HG03196 (cell line): ENCODE measurements around the gene DEK.
"Not testable (repeated sequence)": the region's sequence is repeated elsewhere in the genome, so short reads cannot be mapped to it uniquely, and the experiment has no call there.

Experiments used
- ATAC-seq: cut with Tn5 transposase; IDR thresholded peaks from one replicate; pipeline ENCODE4 v1.9.1; 2021; ENCODE audit not compliant: unreplicated experiment

Gene DEK

DNA sequence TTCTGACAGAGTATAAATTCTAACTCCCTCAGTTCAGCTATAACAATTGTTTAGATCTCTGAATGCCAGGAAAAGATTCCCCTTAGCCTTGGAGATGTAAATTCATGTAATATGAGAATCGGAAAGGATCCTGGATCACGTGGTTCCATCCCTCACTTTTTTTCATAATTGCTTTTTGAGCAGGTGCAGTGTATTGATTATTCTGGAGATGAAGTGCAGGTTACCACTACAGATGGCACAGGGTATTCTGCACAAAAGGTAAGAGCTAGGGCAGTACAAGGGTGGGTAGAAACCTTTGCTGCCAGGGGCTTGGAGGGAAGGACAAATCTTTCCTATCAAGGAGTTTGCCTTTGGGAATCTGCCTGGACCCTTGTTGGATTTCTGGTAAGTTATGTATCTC lies 56.4 kb downstream of the DEK start:
- ATAC-seq, result no peak

DNA sequence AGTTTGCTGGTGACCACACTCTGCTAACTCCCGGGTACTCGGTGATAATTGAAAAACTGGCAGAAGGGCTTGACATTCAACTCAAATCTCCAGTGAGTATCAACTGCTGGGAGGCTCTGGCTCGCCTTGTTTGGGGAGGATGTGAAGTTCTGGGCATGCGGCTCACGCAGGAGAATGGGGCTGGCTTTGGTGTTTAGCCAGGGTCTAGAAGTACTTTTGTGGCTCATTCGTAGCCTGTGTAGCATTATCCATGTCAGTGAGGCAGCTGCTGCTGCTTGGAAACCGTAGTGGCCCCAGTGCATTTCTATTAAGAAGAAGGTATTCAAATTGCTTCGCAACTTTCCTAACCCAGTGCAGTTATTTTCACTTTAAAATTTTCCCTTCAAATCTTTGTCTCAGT lies 56.9 kb downstream of the DEK start:
- no peak for ATAC-seq

DNA sequence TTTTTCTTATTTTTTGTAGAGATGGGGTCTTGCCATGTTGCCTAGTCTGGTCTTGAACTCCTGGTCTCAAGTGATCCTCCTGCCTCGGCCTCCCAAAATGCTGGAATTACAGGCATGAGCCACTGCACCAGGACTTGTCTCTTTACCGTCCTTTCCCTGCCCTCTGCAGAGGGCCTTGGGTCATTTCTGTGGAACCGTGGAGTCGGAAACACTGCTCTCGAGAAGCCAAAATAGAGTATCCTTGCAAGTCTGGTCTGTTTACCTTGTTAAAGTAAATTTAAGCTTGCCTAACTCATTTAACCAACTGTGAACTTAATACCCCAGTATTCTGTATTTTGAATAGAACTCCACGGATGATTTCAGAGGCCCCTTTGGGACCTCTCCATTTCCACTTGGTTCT lies 57.7 kb downstream of the DEK start:
- no peak for ATAC-seq

DNA sequence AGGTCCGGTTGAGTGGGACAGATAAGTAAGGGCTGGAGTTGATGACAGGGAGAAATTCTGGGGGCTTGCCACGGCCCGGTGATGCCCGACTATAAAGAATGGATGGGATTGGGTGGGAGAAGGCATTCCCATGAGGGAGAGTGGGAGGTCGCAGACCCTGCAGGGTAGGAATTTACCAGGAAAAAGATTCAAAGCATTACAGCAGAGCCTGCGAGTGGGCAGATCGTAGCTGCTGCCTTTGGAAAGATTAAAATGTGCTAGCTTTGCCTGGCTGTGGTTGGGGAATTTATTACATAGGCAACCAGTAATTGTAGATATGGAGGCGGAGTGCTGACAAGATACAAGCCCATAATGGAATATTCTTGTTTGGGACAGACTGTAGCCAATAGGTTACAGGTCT lies 59.6 kb downstream of the DEK start:
- no peak for ATAC-seq

DNA sequence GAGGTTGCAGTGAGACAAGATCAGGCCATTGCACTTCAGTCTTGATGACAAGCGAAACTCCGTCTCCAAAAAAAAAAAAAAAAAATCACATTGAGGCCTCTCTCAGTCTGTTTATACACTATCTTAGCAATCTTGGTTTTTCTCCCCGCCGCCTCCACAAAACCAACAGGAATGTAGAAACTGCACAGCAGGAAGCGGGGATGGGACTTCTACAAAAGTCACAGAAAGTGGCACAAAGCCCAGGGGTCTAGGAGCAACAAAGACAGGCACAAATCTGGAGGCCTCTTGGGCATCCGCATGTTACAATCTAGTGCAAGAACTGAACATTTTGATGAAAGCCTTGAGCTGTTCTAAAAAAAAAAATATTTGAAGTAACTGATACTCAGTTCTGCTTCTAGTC lies 60.5 kb downstream of the DEK start:
- no peak for ATAC-seq

DNA sequence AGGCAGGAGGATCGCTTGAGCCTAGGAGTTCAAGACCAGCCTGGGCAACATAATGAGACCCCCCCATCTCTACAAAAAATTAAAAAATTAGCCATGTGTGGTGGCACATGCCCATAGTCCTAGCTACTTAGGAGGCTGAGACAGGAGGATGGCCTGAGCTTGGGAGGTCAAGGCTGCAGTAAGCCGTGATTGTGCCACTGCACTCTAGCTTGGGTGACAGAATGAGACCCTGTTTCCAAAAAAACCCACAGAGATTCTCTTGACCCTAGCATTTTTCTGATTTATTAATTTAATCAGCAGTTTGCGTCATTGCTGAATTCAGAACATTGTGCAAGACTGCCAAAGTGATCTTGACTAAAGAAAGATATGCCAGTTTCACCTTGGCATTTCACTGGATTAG lies 72.3 kb downstream of the DEK start:
- no peak for ATAC-seq

DNA sequence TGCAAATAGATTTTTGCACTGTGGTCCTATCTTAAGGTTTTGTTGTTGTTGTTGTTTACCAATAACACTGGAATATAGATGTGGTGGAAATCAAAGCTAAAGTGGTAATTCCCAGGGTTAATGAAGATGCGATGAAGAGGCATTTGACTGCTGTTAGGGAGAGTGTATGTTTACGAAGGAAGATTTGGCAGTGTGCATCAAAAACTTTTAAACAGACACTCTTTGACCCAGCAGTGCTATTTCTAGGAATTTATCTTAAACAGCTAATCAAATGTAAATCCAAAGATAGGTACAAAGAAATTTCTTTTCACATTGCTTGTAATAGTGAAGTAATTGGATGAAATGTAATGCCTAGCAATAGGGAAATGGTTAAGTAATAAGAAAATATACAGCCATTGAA lies 75.1 kb downstream of the DEK start:
- ATAC-seq, result no peak

DNA sequence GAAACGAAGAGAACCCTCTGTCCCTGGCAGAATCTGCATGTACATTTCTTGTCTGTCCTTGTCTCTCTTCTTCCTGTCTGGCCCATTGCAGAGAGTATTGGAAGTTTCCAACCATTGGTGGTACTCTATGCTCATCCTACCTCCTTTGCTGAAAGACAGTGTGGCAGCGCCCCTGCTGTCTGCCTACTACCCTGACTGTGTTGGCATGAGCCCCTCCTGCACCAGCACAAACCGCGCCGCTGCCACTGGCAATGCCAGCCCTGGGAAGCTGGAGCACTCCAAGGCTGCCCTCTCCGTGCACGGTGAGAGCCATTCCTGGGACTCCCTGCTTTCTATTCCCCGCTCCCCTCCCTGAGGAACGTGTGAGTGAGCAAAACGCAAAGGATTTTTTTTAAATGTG lies 76.6 kb downstream of the DEK start:
- ATAC-seq, result no peak

DNA sequence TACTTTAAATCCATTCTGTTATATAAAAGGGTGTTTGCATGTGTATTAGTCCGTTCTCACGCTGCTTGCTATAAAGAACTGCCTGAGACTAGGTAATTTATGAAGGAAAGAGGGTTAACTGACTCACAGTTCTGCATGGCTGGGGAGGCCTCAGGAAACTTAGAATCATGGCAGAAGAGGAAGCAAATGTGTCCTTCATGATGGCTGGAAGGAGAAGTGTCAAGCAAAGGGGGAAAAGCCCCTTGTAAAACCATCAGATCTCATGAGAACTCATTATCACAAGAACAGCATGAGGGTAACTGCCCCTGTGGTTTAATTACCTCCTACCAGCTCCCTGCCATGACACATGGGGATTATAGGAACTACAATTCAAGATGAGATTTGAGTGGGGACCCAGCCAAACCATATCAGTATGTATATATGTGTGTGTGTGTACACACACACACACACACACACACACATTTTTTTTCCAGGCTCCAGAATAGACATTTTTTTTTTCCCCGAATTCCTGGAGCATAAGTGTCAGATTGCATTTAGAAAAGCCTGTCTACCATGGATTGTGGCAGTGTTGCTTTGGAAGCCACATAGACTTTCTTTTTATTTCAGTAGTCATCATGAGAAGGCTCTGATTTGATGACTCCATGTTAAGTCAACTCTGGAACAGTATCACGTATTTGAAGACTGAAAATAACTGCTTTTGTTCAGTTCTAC lies 77.6 kb downstream of the DEK start:
- no peak for ATAC-seq

DNA sequence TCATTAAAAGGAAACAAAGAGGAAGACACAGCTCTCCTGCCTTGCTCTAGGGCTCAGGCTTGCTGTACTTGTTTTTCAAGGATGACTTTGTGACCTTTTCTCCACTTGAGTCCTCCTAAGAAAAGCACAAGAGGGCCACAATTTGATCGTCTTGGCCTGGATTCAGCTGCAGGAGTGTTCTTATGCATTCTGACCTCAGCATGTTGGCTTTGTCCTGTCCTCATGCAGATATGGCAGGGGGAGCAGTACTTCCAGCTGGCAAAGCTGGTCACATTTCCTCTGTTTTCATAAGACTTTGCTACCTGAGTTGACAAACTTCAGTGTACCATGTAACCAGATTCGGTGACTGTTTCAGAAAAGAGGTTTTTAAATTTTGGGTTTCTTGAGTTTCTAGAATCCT lies 78.3 kb downstream of the DEK start:
- ATAC-seq, result no peak

DNA sequence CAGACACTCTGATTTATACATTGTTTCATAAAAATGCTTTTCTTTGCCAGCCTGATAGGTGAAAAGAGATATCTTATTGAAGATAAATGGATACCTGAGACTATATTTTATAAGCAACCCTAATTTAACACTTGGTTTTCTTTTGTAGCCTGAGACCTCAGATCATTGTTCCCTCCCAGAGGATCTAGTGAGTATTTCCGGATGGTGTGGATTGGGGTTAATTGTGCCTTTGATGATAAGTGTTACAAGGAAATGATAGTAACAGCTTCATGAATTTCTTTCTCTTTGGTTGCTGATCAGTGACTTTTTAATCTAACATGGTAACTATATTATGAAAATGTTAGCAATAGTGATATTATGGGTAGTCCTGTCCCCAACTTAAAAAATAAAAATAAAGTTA lies 78.7 kb downstream of the DEK start:
- ATAC-seq, result no peak

DNA sequence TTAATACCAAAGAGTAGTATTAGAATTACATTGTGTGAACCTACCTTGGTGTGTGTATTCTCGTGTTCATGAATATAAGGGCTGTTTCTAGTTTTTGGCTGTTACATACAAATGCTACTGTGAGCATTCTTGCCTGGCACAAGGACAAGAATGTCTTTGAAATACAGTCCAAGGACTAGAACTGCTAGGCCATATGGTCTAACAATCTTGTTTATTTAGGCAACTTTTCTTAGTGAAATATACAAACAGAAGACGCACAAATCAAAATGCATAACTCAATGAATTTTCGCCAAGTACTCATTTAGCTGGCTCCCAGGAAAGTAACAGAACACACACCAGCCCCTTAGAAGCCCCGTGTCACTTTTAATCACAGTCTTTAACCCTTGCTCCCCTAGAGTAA lies 80.6 kb downstream of the DEK start:
- no peak for ATAC-seq

DNA sequence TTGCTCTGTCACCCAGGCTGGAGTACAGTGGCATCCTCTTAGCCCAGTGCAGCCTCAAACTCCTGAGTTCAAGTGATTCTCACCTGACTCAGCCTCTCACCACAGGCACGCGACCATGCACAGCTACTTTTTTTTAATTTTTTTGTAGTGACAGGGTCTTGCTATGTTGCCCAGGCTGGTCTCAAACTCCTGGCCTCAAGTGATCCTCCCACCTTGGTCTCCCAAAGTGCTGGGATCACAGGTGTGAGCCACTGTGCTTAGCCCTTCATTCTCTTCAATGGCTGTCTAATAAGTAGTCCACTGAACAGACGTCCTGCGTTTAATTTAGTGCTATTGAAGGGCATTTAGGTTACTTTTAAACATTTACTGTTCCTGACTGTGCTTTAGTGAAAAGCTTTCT lies 81.8 kb downstream of the DEK start:
- ATAC-seq, result no peak

DNA sequence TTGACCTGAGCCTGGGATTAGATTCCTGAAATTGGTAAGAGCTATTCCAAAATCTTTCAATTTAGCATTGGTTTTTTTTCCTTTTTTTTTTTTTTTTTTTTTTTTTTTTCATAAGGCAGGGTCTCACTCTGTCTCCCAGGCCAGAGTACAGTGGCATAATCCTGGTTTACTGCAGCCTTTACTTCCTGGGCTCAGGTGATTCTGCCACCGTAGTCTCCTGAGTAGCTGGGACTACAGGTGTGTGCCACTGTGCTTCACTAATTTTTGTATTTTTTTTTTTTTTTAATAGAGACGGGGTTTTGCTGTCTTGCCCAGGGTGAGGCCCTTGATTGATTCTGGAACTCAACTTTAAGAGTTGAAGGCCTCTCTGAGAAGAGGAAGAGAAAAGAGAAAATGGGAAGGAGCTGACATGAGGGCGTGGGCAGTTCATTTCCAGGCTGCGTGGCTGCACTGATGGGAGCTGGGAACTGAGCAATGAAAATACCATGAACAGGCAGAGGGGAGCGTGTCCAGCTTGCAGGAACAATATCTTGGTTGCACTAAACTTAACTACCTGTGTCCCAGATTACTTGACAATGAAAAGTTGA lies 84.5 kb downstream of the DEK start:
- ATAC-seq, result no peak

DNA sequence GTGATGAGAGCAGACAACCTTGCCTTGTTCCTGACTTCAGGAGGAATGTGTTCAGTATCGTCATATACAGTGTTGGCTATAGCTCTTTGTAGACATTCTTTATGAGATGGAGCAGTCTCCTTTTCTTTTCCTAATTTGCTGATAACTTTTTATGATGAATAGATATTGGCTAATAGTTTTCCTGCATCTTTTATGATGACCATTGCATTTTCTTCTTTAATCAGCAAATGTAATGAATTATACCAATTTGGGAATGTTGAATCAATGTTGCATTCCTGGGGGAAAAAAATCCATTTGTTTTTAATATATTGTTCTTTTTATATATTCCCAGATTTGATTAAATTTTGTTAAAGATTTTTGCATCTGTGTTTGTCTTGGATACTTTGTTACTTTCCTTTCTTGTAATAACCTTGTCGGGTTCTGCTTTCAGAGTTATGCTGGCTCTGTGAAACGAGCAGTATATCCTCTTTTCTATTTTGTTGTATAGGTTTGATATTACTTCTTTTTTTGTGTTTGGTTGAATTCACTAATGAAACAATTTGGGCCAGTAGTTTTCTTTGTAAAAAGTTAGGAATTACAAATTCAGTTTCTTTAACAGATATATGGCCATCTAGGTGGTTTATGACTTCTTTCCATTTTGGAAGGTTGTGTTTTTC lies 85.2 kb downstream of the DEK start:
- ATAC-seq, result no peak

DNA sequence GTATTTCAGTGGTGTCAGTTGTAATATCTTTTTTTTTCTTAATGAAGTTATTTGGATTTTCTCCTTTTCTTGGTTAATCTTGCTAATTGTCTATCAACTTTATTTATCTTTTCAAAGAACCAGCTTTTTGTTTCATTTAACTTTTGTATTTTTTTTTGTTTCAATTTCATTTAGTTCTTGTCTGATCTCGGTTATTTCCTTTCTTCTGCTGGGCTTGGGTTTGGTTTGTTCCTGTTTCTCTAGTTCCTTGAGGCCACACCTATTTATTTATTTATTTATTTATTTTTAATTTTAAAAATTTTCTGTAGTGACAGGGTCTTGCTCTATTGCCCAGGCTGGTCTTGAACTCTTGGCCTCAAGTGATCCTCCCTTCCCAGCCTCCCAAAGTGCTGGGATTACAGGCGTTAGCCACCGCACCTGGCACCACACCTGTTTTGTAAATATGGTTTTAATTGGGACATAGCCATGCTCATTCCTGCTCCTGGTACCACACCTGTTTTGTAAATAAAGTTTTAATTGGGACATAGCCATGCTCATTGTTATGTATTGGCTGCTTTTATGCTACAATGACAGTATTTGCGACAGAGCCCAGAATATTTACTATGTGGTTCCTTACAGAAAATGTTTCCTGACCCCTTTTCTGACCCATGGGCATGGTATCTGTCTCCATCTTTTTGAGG lies 86.9 kb downstream of the DEK start:
- ATAC-seq, result no peak

DNA sequence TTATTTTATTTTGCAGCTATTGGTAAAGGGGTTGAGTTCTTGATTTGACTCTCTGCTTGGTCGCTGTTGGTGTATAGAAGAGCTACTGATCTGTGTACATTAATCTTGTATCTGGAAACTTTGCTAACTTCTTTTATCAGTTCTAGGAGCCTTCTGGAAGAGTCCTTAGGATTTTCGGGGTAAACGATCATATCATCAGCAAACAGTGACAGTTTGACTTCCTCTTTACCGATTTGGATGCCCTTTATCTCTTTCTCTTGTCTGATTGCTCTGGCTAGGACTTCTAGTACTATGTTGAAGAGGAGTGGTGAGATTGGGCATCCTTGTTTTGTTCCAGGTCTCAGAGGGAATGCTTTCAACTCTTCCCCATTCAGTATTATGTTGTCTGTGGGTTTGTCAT lies 88.1 kb downstream of the DEK start:
- not testable (repeated sequence) for ATAC-seq
